Endothelial cell of umbilical vein (primary cell): ENCODE measurements around the gene SGSM1. TPM values are rescaled to one million over a fixed set of nuclear protein-coding genes. Genes with fewer than 3 reads are reported as not detected.

ENCODE experiments used
- BruUV-seq: library from RNA; stranded (reverse); fragments of 400-500 nt; replicated peaks from 2 replicates; lab custom pipeline; 2021; lab: Mats Ljungman, UMichigan
- CTCF ChIA-PET: fragments of 300-600, 350-600 bp; sonication (Branson Sonifier 250); formaldehyde crosslinking; loops from one replicate; lab custom pipeline; 2021; ENCODE audit warnings: antibody characterized with exemption, inconsistent platforms; lab: Charles Lee
- POLR2A ChIA-PET: fragments of 300-600, 350-600 bp; sonication (Branson Sonifier 250); formaldehyde crosslinking; loops from one replicate; lab custom pipeline; 2021; ENCODE audit warnings: antibody characterized with exemption, inconsistent platforms; lab: Charles Lee
- DNase-seq: peaks from one replicate; pipeline ENCODE4 v3.0.0-alpha.2; 2011; ENCODE audit warnings: low read depth, low spot score
- FAIRE-seq: peaks from 2 replicates; lab custom pipeline; 2011; peaks lifted over from hg19 to GRCh38; lab: Jason Lieb, UNC
- H2AFZ ChIP-seq: 2 replicates; pipeline ENCODE4 v1.6.0; 2012; ENCODE audit warnings: low read depth, low read length, control low read depth, inconsistent platforms
- H3K27ac ChIP-seq: 2 replicates; pipeline ENCODE4 v1.5.1; 2011; ENCODE audit warnings: low read depth, mild to moderate bottlenecking, control low read depth, low read length, moderate library complexity; ENCODE audit not compliant: insufficient read depth
- H3K27me3 ChIP-seq, 2 experiments: 2 replicates each; pipeline versions ENCODE4 v1.6.0 to v1.6.1; 2011; ENCODE audit warnings: low read length in 2 of 2, mixed read lengths in 1 of 2; ENCODE audit not compliant: control insufficient read depth in 2 of 2, insufficient read depth in 2 of 2
- H3K36me3 ChIP-seq, 2 experiments: 2 replicates in 1 of 2; 3 replicates in 1 of 2; pipeline ENCODE4 v1.5.1; 2011; ENCODE audit warnings: low read length in 2 of 2, mild to moderate bottlenecking in 1 of 2, moderate library complexity in 1 of 2; ENCODE audit not compliant: control insufficient read depth in 2 of 2, insufficient read depth in 2 of 2; ENCODE audit errors: extremely low read depth in 1 of 2
- H3K4me1 ChIP-seq: 3 replicates; pipeline ENCODE4 v1.5.1; 2011; ENCODE audit warnings: mild to moderate bottlenecking, low read length; ENCODE audit not compliant: control insufficient read depth, insufficient read depth; ENCODE audit errors: extremely low read depth
- H3K4me2 ChIP-seq: 2 replicates; pipeline ENCODE4 v1.6.1; 2011; ENCODE audit warnings: low read length, control low read depth, mixed read lengths; ENCODE audit not compliant: insufficient read depth
- H3K4me3 ChIP-seq, 3 experiments: fragments of 200-600 bp in 1 of 3; sonication (generic), shearing (Covaris generic) in 1 of 3; replicated peaks in 1 of 3; 2 replicates each; pipeline ENCODE4 v1.5.1; 2011 to 2016; ENCODE audit warnings: control low read depth in 3 of 3, low read length in 3 of 3, mild to moderate bottlenecking in 2 of 3, inconsistent platforms in 1 of 3, low read depth in 1 of 3, moderate library complexity in 1 of 3; ENCODE audit not compliant: insufficient read depth in 1 of 3
- H3K79me2 ChIP-seq: 2 replicates; pipeline ENCODE4 v1.6.0; 2012; ENCODE audit warnings: low read length, inconsistent platforms; ENCODE audit not compliant: control insufficient read depth, insufficient read depth
- H3K9ac ChIP-seq: replicated peaks from 2 replicates; pipeline ENCODE3; 2011; ENCODE audit warnings: low read length, control low read depth; ENCODE audit not compliant: insufficient read depth; ENCODE audit errors: extremely low read depth
- H3K9me1 ChIP-seq: replicated peaks from 3 replicates; pipeline ENCODE4 v1.6.0; 2011; ENCODE audit warnings: mild to moderate bottlenecking, low read length; ENCODE audit not compliant: control insufficient read depth, insufficient read depth; ENCODE audit errors: extremely low read depth
- H3K9me3 ChIP-seq: replicated peaks from 2 replicates; pipeline ENCODE4 v1.5.1; 2012; ENCODE audit warnings: low read length, inconsistent platforms; ENCODE audit not compliant: control insufficient read depth, insufficient read depth
- H4K20me1 ChIP-seq: replicated peaks from 2 replicates; pipeline ENCODE3; 2011; ENCODE audit warnings: mild to moderate bottlenecking, low read length; ENCODE audit not compliant: control insufficient read depth, insufficient read depth; ENCODE audit errors: extremely low read depth
- EZH2 ChIP-seq: IDR thresholded peaks from 2 replicates; pipeline ENCODE4 v1.6.1; 2012; ENCODE audit warnings: borderline replicate concordance, low read depth, mild to moderate bottlenecking, moderate library complexity, low read length, inconsistent platforms; ENCODE audit not compliant: severe bottlenecking
- FOS ChIP-seq: IDR thresholded peaks from 2 replicates; pipeline ENCODE4 v1.6.1; 2011; ENCODE audit warnings: mild to moderate bottlenecking, low read length, moderate library complexity, borderline replicate concordance; ENCODE audit not compliant: insufficient read depth
- GATA2 ChIP-seq: IDR thresholded peaks from 2 replicates; pipeline ENCODE4 v1.7.0; 2011; ENCODE audit warnings: low read depth, mild to moderate bottlenecking, moderate library complexity, mixed read lengths, low read length; ENCODE audit not compliant: insufficient read length, insufficient read depth
- JUN ChIP-seq: IDR thresholded peaks from 2 replicates; pipeline ENCODE4 v1.6.1; 2011; ENCODE audit warnings: borderline replicate concordance, low read depth; ENCODE audit not compliant: insufficient read length, insufficient read depth
- MAX ChIP-seq: IDR thresholded peaks from 2 replicates; pipeline ENCODE4 v1.6.1; 2011; ENCODE audit not compliant: insufficient read depth, insufficient read length
- MYC ChIP-seq: IDR thresholded peaks from one replicate; pipeline ENCODE4 v1.6.1; 2011; ENCODE audit warnings: mild to moderate bottlenecking, low read depth, low read length
- POLR2A ChIP-seq: IDR thresholded peaks from 2 replicates; pipeline ENCODE4 v1.6.1; 2012; ENCODE audit warnings: low read depth, mild to moderate bottlenecking, control low read depth, low read length
- POLR2AphosphoS5 ChIP-seq: IDR thresholded peaks from 2 replicates; pipeline ENCODE4 v1.6.1; 2012; ENCODE audit warnings: low read depth, mild to moderate bottlenecking, control low read depth, low read length, moderate library complexity; ENCODE audit not compliant: insufficient read depth
- dilution Hi-C: fragments of 300-500 bp; cut with MboI; formaldehyde crosslinking; loops from one replicate; pipeline ENCODE4 v1.15.0; 2019; ENCODE audit warnings: low sequenced_read_pairs; ENCODE audit not compliant: extremely low pct_ligation_motif_present
- intact Hi-C: fragments of 100-400 bp; cut with micrococcal nuclease; formaldehyde crosslinking; loops from one replicate; pipeline ENCODE4 v1.10.0; 2022
- polyA plus RNA-seq, 4 experiments: library from polyadenylated mRNA; depleted of rRNA in 3 of 4; stranded (reverse) in 3 of 4; unstranded in 1 of 4; fragments of >200 nt; gene quantifications; 2 replicates each; pipeline versions ENCODE4 v1.2.1 to v1.2.3, GENCODE V29; 2011 to 2012; ENCODE audit warnings: missing spikeins in 1 of 4
- total RNA-seq: library from RNA; stranded (reverse); gene quantifications from 2 replicates; pipeline ENCODE4 v1.2.3, GENCODE V29; 2021
- TF ChIP-seq, protein P1 (sequence below), 2 donors: IDR thresholded peaks; 1 replicate in 1 of 2; 2 replicates in 1 of 2; pipeline ENCODE4 v1.5.1; 2011; ENCODE audit warnings: low read length in 2 of 2, mild to moderate bottlenecking in 2 of 2, moderate library complexity in 2 of 2, control low read depth in 1 of 2, inconsistent platforms in 1 of 2, low read depth in 1 of 2; ENCODE audit not compliant: insufficient read depth in 1 of 2; ENCODE audit errors: extremely low read depth in 1 of 2

The SGSM1 gene
- total and polyA plus RNA-seq, 2 donors (not counting 3 experiments of a cell fraction or from before 2014, with no cell fraction given): 0.10 to 1.1 TPM

GRCh38 chr22:24920029-24920428 is 114.0 kb downstream of the SGSM1 start:
- no peak for FAIRE-seq
- intact Hi-C loops: no loop called here
- no TSS peak for BruUV-seq
- no peak overlapping the region for H3K4me2 ChIP-seq
- no peaks in the 10 kb centered on the region for H3K36me3 ChIP-seq
- TF ChIP-seq, protein P1, sequence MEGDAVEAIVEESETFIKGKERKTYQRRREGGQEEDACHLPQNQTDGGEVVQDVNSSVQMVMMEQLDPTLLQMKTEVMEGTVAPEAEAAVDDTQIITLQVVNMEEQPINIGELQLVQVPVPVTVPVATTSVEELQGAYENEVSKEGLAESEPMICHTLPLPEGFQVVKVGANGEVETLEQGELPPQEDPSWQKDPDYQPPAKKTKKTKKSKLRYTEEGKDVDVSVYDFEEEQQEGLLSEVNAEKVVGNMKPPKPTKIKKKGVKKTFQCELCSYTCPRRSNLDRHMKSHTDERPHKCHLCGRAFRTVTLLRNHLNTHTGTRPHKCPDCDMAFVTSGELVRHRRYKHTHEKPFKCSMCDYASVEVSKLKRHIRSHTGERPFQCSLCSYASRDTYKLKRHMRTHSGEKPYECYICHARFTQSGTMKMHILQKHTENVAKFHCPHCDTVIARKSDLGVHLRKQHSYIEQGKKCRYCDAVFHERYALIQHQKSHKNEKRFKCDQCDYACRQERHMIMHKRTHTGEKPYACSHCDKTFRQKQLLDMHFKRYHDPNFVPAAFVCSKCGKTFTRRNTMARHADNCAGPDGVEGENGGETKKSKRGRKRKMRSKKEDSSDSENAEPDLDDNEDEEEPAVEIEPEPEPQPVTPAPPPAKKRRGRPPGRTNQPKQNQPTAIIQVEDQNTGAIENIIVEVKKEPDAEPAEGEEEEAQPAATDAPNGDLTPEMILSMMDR (IDR thresholded peaks at IDR 0.05; ENCODE audit: extremely low read depth in 1 of 2, insufficient read depth in 1 of 2, low read depth in 1 of 2, low read length in 2 of 2): no peak
- TF ChIP-seq FOS: no peak
- no peak for TF ChIP-seq MYC
- TF ChIP-seq MAX: no peak
- no peak for TF ChIP-seq JUN
- no peak for TF ChIP-seq POLR2A
- no peak for TF ChIP-seq GATA2
- no peak for TF ChIP-seq POLR2AphosphoS5
- no peak for TF ChIP-seq EZH2
- H3K9me1 ChIP-seq: no peaks in the 10 kb centered on the region
- dilution Hi-C loops: no loop called here
- no peak overlapping the region for H3K9ac ChIP-seq
- no peaks in the 10 kb centered on the region for H3K4me1 ChIP-seq
- no peak for DNase-seq
- H3K79me2 ChIP-seq: no peaks in the 10 kb centered on the region
- ChIA-PET POLR2A (no interaction called here), CTCF (no interaction called here)
- no peak overlapping the region for H2AFZ ChIP-seq
- H4K20me1 ChIP-seq: no peaks in the 10 kb centered on the region
- H3K9me3 ChIP-seq: no peaks in the 10 kb centered on the region
- no peak overlapping the region for H3K27ac ChIP-seq
- H3K27me3 ChIP-seq: no peaks in the 10 kb centered on the region
- H3K4me3 ChIP-seq: no peak overlapping the region
